Adrenal gland (tissue), 12 donors: Measurements from ENCODE around the gene IPMK. TPM values are rescaled to one million over a fixed set of nuclear protein-coding genes. Genes with fewer than 3 reads are reported as not detected.

Source experiments
- DNase-seq, 7 donors: peaks; one replicate each; pipeline ENCODE4 v3.0.0-alpha.2; 2019 to 2020
- H3K27ac ChIP-seq, 5 donors: fragments of 200-600 bp; sonication (generic) in 4 of 5; 1 replicate in 3 of 5; 2 replicates in 2 of 5; pipeline versions ENCODE4 v1.5.1 to v1.8.0; 2016 to 2020; ENCODE audit warnings: mild to moderate bottlenecking in 1 of 5
- H3K27me3 ChIP-seq: fragments of 200-600 bp; 2 replicates; pipeline ENCODE4 v1.8.0; 2021
- H3K36me3 ChIP-seq, 2 donors: fragments of 200-600 bp; replicated peaks in 1 of 2; 1 replicate in 1 of 2; 2 replicates in 1 of 2; pipeline versions ENCODE4 v1.5.1 to v1.8.0; 2018 to 2022
- H3K4me1 ChIP-seq, 2 donors: fragments of 200-600 bp; replicated peaks in 1 of 2; 1 replicate in 1 of 2; 2 replicates in 1 of 2; pipeline versions ENCODE4 v1.5.1 to v1.8.0; 2018 to 2021
- H3K4me3 ChIP-seq, 4 donors: fragments of 200-600 bp; sonication (generic) in 3 of 4; one replicate each; pipeline ENCODE4 v1.5.1; 2016 to 2018
- H3K9me3 ChIP-seq, 3 donors: fragments of 200-600 bp; sonication (generic) in 1 of 3; replicated peaks in 1 of 3; 1 replicate in 2 of 3; 2 replicates in 1 of 3; pipeline versions ENCODE4 v1.5.1 to v1.8.0; 2016 to 2021
- CTCF ChIP-seq, 6 experiments: fragments of 450-650 bp in 4 of 6; fragments of 200-600 bp in 2 of 6; sonication (generic) in 1 of 6; IDR thresholded peaks; 1 replicate in 5 of 6; 2 replicates in 1 of 6; pipeline versions ENCODE4 v1.5.1 to v1.8.0; 2016 to 2021; ENCODE audit warnings: antibody characterized with exemption in 6 of 6, mild to moderate bottlenecking in 2 of 6, moderate library complexity in 1 of 6
- POLR2A ChIP-seq, 2 donors: fragments of 450-650 bp; IDR thresholded peaks; one replicate each; pipeline ENCODE4 v1.6.1; 2017; ENCODE audit warnings: antibody characterized with exemption in 2 of 2, mild to moderate bottlenecking in 2 of 2, moderate library complexity in 1 of 2
- WGBS, 4 donors: extraction: QIAGEN DNeasy Blood & Tissue Kit in 2 of 4; methylation state at CpG; one replicate each; pipeline versions ENCODE4 v1.1.5 to v1.1.7; 2013 to 2017; 5-methylcytosine and 5-hydroxymethylcytosine counted together
- intact Hi-C, 2 donors: fragments of 100-400 bp; cut with DNase I; formaldehyde crosslinking; loops; one replicate each; pipeline versions ENCODE4 v1.14.1 to v1.15.0; 2022 to 2023
- polyA plus RNA-seq, 3 donors: library from polyadenylated mRNA; stranded (reverse); fragments of 200-250 nt in 2 of 3; fragments of 350-450 nt in 1 of 3; fragmentation: Illumina TruSeq in 1 of 3; extraction: RNeasy Lipid Tissue Mini Kit (QIAGEN cat#74804) in 1 of 3; gene quantifications; one replicate each; pipeline ENCODE4 v1.2.3, GENCODE V29; 2013 to 2014
- total RNA-seq, 9 donors: library from RNA; depleted of rRNA in 4 of 9; stranded (reverse); fragments of >200 nt in 4 of 9; fragments of 120-200 nt in 1 of 9; fragmentation: NEBNext Ultra II Directional in 1 of 9; extraction: Animal tissue kit (Norgen Biotek cat#: 25700) in 1 of 9; gene quantifications; one replicate each; pipeline versions ENCODE4 v1.1.0 to v1.2.4, GENCODE V29; 2013 to 2023
- donor health status: healthy with polysubstance abuse.
- donor health status: Bipolar disorder and iron deficiency.
- donor health status: DM: yes; HTN: yes; CAD: no.
- donor health status: DM: no; HTN: no; CAD: no.
- donor health status: DM: no; HTN: no; CAD: no.
- donor health status: DM: yes; HTN: yes; CAD: no.

The IPMK gene
- total and polyA plus RNA-seq, 12 donors, result 1.0 to 6.6 (median 4.8) TPM

GRCh38 chr10:58212622-58213021 lies 55.1 kb downstream of the IPMK start:
- no peak overlapping the region for H3K4me3 ChIP-seq
- H3K27ac ChIP-seq, result no peak overlapping the region
- 55 to 96% (median 90%) methylated on average over 3 of the region's 3 CpGs for WGBS, 4 donors
- DNase-seq, result no peak
- no peaks in the 10 kb centered on the region for H3K27me3 ChIP-seq
- intact Hi-C loops, result no loop called here
- no peaks in the 10 kb centered on the region for H3K9me3 ChIP-seq
- H3K4me1 ChIP-seq, result peaks cover 0 to under 1% of the 10 kb centered on the region in 2 donors
- H3K36me3 ChIP-seq, result no peaks in the 10 kb centered on the region
- TF ChIP-seq CTCF (IDR thresholded peaks at IDR 0.05) (no peak), POLR2A (IDR thresholded peaks at IDR 0.05) (no peak)

GRCh38 chr10:58210160-58210559 lies 57.5 kb downstream of the IPMK start:
- Histone ChIP-seq H3K27me3 (no peaks in the 10 kb centered on the region), H3K36me3 (no peaks in the 10 kb centered on the region), H3K27ac (no peak overlapping the region), H3K9me3 (no peaks in the 10 kb centered on the region), H3K4me3 (no peak overlapping the region), H3K4me1 (no peaks in the 10 kb centered on the region)
- WGBS, 4 donors, result 93 to 96% (median 95%) methylated on average over 6 of the region's 6 CpGs
- no peak for DNase-seq
- intact Hi-C loops, result no loop called here
- TF ChIP-seq POLR2A (IDR thresholded peaks at IDR 0.05), result no peak
- no peak for TF ChIP-seq CTCF (IDR thresholded peaks at IDR 0.05)

GRCh38 chr10:58209669-58210068 lies 58.0 kb downstream of the IPMK start:
- no peaks in the 10 kb centered on the region for H3K27me3 ChIP-seq
- WGBS, 4 donors, result 95 to 97% (median 96%) methylated on average over 3 of the region's 3 CpGs; no CpG with 5 or more reads in 1 of the 4 donors
- no peaks in the 10 kb centered on the region for H3K9me3 ChIP-seq
- H3K36me3 ChIP-seq, result no peaks in the 10 kb centered on the region
- peak in 4 of 7 donors; percentile 15 to 29 (median 22) for DNase-seq
- intact Hi-C loops, result no loop called here
- H3K27ac ChIP-seq, result no peak overlapping the region
- TF ChIP-seq CTCF (IDR thresholded peaks at IDR 0.05) (no peak), POLR2A (IDR thresholded peaks at IDR 0.05) (no peak)
- H3K4me3 ChIP-seq, result no peak overlapping the region
- no peaks in the 10 kb centered on the region for H3K4me1 ChIP-seq

- TF ChIP-seq POLR2A (IDR thresholded peaks at IDR 0.05) (no peak), CTCF (IDR thresholded peaks at IDR 0.05) (no peak)
- H3K36me3 ChIP-seq, result no peaks in the 10 kb centered on the region
- 96 to 100% (median 99%) methylated on average over 1 of the region's 1 CpG for WGBS, 4 donors
- no peaks in the 10 kb centered on the region for H3K27me3 ChIP-seq
- H3K4me3 ChIP-seq, result no peak overlapping the region
- no peak overlapping the region for H3K27ac ChIP-seq
- H3K4me1 ChIP-seq, result no peaks in the 10 kb centered on the region
- H3K9me3 ChIP-seq, result no peaks in the 10 kb centered on the region
- intact Hi-C loops, result no loop called here
- no peak for DNase-seq
Observed at GRCh38 chr10:58206251-58206650, 61.4 kb downstream of the IPMK start.
